PC-3 (cell line): ENCODE data around the gene SYT9. TPM values are rescaled to one million over a fixed set of nuclear protein-coding genes. Genes with fewer than 3 reads are reported as not detected.

Experiments used
- ATAC-seq: fragments of 200-7000 bp; cut with Tn5 transposase; 2 replicates; pipeline ENCODE4 v1.9.1; 2020; ENCODE audit warnings: mild to moderate bottlenecking, moderate library complexity
- BruUV-seq: library from RNA; stranded (reverse); fragments of 400-500 nt; replicated peaks from 2 replicates; lab custom pipeline; 2021; lab: Mats Ljungman, UMichigan
- CTCF ChIA-PET: fragments of 300-600 bp; sonication (Branson Sonifier 250); formaldehyde crosslinking; loops from one replicate; lab custom pipeline; 2022; ENCODE audit warnings: antibody characterized with exemption; lab: Charles Lee
- POLR2A ChIA-PET: fragments of 300-600 bp; sonication (Branson Sonifier 250); formaldehyde crosslinking; loops from one replicate; lab custom pipeline; 2022; ENCODE audit warnings: antibody characterized with exemption; ENCODE audit not compliant: unreplicated experiment; lab: Charles Lee
- DNase-seq: peaks from one replicate; pipeline ENCODE4 v3.0.0-alpha.2; 2015
- H2AFZ ChIP-seq: fragments of 300-600 bp; sonication (generic); 2 replicates; pipeline ENCODE4 v1.6.0; 2016; ENCODE audit warnings: antibody characterized with exemption, low read length
- H3F3A ChIP-seq: fragments of 300-600 bp; sonication (generic); one replicate; pipeline ENCODE4 v1.6.0; 2017; ENCODE audit warnings: antibody characterized with exemption, low read length, control low read depth, mild to moderate bottlenecking; ENCODE audit not compliant: unreplicated experiment
- H3K27ac ChIP-seq: fragments of 300-600 bp; sonication (generic); 2 replicates; pipeline ENCODE4 v1.5.1; 2016; ENCODE audit warnings: mild to moderate bottlenecking, low read length
- H3K27me3 ChIP-seq: fragments of 300-600 bp; sonication (generic); 2 replicates; pipeline ENCODE4 v1.6.1; 2016; ENCODE audit warnings: low read length, mixed read lengths
- H3K36me3 ChIP-seq: fragments of 300-600 bp; sonication (generic); 2 replicates; pipeline ENCODE4 v1.6.1; 2016; ENCODE audit warnings: low read depth, mixed run types, low read length, mixed read lengths
- H3K4me1 ChIP-seq: fragments of 300-600 bp; sonication (generic); 2 replicates; pipeline ENCODE4 v1.5.1; 2016; ENCODE audit warnings: low read length; ENCODE audit not compliant: insufficient read depth
- H3K4me2 ChIP-seq: fragments of 300-600 bp; sonication (generic); 2 replicates; pipeline ENCODE4 v1.6.0; 2016; ENCODE audit warnings: low read length
- H3K4me3 ChIP-seq: fragments of 300-600 bp; sonication (generic); 2 replicates; pipeline ENCODE4 v1.5.1; 2016; ENCODE audit warnings: mild to moderate bottlenecking, low read length, mixed read lengths
- H3K79me2 ChIP-seq: fragments of 300-600 bp; sonication (generic); 2 replicates; pipeline ENCODE4 v1.6.1; 2017; ENCODE audit warnings: low read length, mixed read lengths
- H3K9ac ChIP-seq: fragments of 300-600 bp; sonication (generic); 2 replicates; pipeline ENCODE4 v1.6.0; 2016; ENCODE audit warnings: mild to moderate bottlenecking, low read length
- H3K9me2 ChIP-seq: fragments of 300-600 bp; sonication (generic); replicated peaks from 2 replicates; pipeline ENCODE4 v1.6.1; 2016; ENCODE audit warnings: mixed run types, low read length, mixed read lengths
- H3K9me3 ChIP-seq: fragments of 300-600 bp; sonication (generic); 2 replicates; pipeline ENCODE4 v1.6.1; 2016; ENCODE audit warnings: low read length, mixed read lengths
- H4K20me1 ChIP-seq: fragments of 300-600 bp; sonication (generic); 2 replicates; pipeline ENCODE4 v1.6.1; 2016; ENCODE audit warnings: low read length, mixed read lengths
- EZH2 ChIP-seq: fragments of 300-600 bp; sonication (generic); IDR thresholded peaks from one replicate; pipeline ENCODE4 v1.6.1; 2017; ENCODE audit warnings: antibody characterized with exemption, mild to moderate bottlenecking, low read length; ENCODE audit not compliant: unreplicated experiment
- EZH2phosphoT487 ChIP-seq: fragments of 300-600 bp; sonication (generic); IDR thresholded peaks from 2 replicates; pipeline ENCODE4 v1.6.1; 2018; ENCODE audit warnings: mild to moderate bottlenecking, antibody characterized with exemption, low read length, borderline replicate concordance
- intact Hi-C: fragments of 100-400 bp; cut with micrococcal nuclease; formaldehyde crosslinking; loops from 2 replicates; pipeline ENCODE4 v1.9.0; 2023
- total RNA-seq: library from RNA; depleted of rRNA; stranded (reverse); fragments of >200 nt; gene quantifications from 2 replicates; pipeline ENCODE4 v1.2.3, GENCODE V29; 2014
- TF ChIP-seq, protein P1 (sequence below): fragments of 300-600 bp; sonication (generic); conservative IDR thresholded peaks from 2 replicates; pipeline ENCODE4 v1.5.1; 2017; ENCODE audit warnings: antibody characterized with exemption, low read depth, mild to moderate bottlenecking, low read length

SYT9 gene
- total RNA-seq, 1 experiment from 2014 or later, result 6.3 TPM

DNA sequence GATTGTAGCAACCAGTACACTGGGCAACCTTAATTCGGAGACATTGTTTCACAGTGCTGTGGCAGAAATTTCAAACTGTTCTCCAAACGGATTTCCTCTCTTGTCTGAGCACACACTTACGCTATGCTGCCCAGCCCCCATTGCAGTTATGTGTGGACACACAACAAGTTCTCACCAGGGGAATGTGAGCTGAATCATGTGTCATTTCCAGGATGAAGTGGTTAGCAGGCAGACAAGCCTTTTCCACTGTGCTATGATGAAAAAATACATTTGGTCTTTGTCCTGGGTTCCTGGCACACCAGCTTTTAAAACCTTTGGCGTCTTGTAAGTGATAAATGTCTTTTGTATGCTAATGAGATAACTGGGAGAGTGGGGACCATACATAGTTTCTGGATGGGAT lies 46.9 kb upstream of the SYT9 start:
- Histone ChIP-seq H3K79me2 (no peaks in the 10 kb centered on the region), H3K9me2 (no peaks in the 10 kb centered on the region), H3K36me3 (no peaks in the 10 kb centered on the region), H2AFZ (no peak overlapping the region), H3K4me3 (no peak overlapping the region), H3K9ac (no peak overlapping the region), H3K4me2 (peak overlapping the region; percentile 46), H4K20me1 (no peaks in the 10 kb centered on the region), H3K9me3 (no peaks in the 10 kb centered on the region), H3K27ac (no peak overlapping the region), H3K27me3 (no peaks in the 10 kb centered on the region), H3F3A (no peaks in the 10 kb centered on the region), H3K4me1 (peaks cover 14% of the 10 kb centered on the region)
- DNase-seq (peak; percentile 56), ATAC-seq (peak; percentile 64)
- CTCF ChIA-PET, result no interaction called here
- no TSS peak for BruUV-seq
- TF ChIP-seq EZH2phosphoT487, result no peak
- intact Hi-C loops, result no loop called here
- POLR2A ChIA-PET, result interaction anchor here (0.7 kb wide), 1 partner anchor 145 kb away, joined by 5 read pairs; no protein-coding TSS in a partner anchor

DNA sequence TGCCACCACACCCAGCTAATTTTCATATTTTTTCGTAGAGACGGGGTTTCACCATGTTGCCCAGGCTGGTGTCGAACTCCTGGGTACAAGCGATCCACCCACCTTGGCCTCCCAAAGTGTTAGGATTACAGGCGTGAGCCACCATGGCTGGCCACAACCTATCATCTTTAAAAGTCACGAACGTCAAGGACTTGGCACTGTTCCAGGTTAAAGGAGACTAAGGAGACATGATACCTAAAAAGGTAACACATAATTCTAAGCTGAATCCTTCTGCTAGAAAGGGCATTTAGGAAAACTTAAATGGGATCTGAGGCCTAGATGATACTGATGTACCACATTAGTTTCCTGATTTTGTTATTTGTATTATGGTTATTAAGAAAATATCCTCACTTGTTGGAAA lies 43.3 kb upstream of the SYT9 start:
- DNase-seq, result no peak
- no peak for TF ChIP-seq EZH2
- TF ChIP-seq, protein P1, sequence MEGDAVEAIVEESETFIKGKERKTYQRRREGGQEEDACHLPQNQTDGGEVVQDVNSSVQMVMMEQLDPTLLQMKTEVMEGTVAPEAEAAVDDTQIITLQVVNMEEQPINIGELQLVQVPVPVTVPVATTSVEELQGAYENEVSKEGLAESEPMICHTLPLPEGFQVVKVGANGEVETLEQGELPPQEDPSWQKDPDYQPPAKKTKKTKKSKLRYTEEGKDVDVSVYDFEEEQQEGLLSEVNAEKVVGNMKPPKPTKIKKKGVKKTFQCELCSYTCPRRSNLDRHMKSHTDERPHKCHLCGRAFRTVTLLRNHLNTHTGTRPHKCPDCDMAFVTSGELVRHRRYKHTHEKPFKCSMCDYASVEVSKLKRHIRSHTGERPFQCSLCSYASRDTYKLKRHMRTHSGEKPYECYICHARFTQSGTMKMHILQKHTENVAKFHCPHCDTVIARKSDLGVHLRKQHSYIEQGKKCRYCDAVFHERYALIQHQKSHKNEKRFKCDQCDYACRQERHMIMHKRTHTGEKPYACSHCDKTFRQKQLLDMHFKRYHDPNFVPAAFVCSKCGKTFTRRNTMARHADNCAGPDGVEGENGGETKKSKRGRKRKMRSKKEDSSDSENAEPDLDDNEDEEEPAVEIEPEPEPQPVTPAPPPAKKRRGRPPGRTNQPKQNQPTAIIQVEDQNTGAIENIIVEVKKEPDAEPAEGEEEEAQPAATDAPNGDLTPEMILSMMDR, result no peak
- TF ChIP-seq EZH2phosphoT487, result no peak
- no TSS peak for BruUV-seq

DNA sequence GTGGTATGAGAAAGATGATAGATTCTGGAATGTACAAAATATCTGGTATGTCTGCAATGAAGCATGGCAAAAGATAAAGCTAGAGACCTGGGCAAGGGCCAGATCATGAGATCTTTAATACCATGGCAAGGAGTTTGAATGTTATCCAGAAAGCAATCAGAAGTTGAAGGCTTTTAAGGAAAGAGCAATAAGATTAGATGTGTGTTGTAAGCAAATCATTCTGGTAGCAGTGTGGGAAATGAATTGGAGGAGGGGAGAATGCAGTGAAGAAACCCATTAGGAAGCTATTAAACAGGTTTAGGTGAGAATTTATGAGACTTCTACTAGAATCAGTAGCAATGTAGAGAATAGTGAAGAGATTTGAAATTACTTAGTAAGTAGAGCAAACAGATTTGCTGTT lies 32.2 kb upstream of the SYT9 start:
- no peaks in the 10 kb centered on the region for H3K9me3 ChIP-seq
- H2AFZ ChIP-seq, result no peak overlapping the region
- H3K4me3 ChIP-seq, result no peak overlapping the region
- no peaks in the 10 kb centered on the region for H4K20me1 ChIP-seq
- no peaks in the 10 kb centered on the region for H3K36me3 ChIP-seq
- no peak overlapping the region for H3K9ac ChIP-seq
- no peaks in the 10 kb centered on the region for H3K9me2 ChIP-seq
- no peak overlapping the region for H3K4me2 ChIP-seq
- DNase-seq, result no peak
- H3K79me2 ChIP-seq, result no peaks in the 10 kb centered on the region
- TF ChIP-seq, protein P1, result no peak
- no peak for TF ChIP-seq EZH2phosphoT487
- no peak for TF ChIP-seq EZH2
- H3K4me1 ChIP-seq, result no peaks in the 10 kb centered on the region
- CTCF ChIA-PET, result no interaction called here
- BruUV-seq, result no TSS peak
- no peak overlapping the region for H3K27ac ChIP-seq
- ATAC-seq, result no peak
- POLR2A ChIA-PET, result no interaction called here
- no peaks in the 10 kb centered on the region for H3F3A ChIP-seq
- peaks cover 37% of the 10 kb centered on the region for H3K27me3 ChIP-seq
- intact Hi-C loops, result no loop called here

More for the DNA sequence above, 43.3 kb upstream of the SYT9 start:
- no peaks in the 10 kb centered on the region for H3K9me3 ChIP-seq
- no peak overlapping the region for H3K9ac ChIP-seq
- no peak overlapping the region for H2AFZ ChIP-seq
- no peaks in the 10 kb centered on the region for H3K79me2 ChIP-seq
- CTCF ChIA-PET, result no interaction called here
- no peak overlapping the region for H3K4me2 ChIP-seq
- H3K9me2 ChIP-seq, result no peaks in the 10 kb centered on the region
- intact Hi-C loops, result no loop called here
- ATAC-seq, result no peak
- no peak overlapping the region for H3K4me3 ChIP-seq
- peaks cover 14% of the 10 kb centered on the region for H3K4me1 ChIP-seq
- no peaks in the 10 kb centered on the region for H3F3A ChIP-seq
- no peak overlapping the region for H3K27ac ChIP-seq
- no peaks in the 10 kb centered on the region for H3K27me3 ChIP-seq
- H4K20me1 ChIP-seq, result no peaks in the 10 kb centered on the region
- H3K36me3 ChIP-seq, result no peaks in the 10 kb centered on the region
- POLR2A ChIA-PET, result no interaction called here
